Measurements from ENCODE around the gene MAPK10. TPM values are rescaled to one million over a fixed set of nuclear protein-coding genes. Genes with fewer than 3 reads are reported as not detected.
A peak's percentile ranks its signal among the peaks of the same experiment; 100 is the strongest.

Gene MAPK10
- total and polyA plus RNA-seq, 8 donors, result 16.1 to 44.4 (median 30.5) TPM

GRCh38 chr4:86243750-86244149, 116.1 kb downstream of the MAPK10 start:
- no peak for DNase-seq
- no peak for ATAC-seq
- Histone ChIP-seq H3K27me3 (no peaks in the 10 kb centered on the region), H3K4me3 (no peak overlapping the region), H3K36me3 (no peaks in the 10 kb centered on the region), H3K27ac (no peak overlapping the region), H3K4me1 (no peaks in the 10 kb centered on the region), H3K9me3 (peaks cover 0 to 7% of the 10 kb centered on the region in 2 donors)
- TF ChIP-seq, protein P1, sequence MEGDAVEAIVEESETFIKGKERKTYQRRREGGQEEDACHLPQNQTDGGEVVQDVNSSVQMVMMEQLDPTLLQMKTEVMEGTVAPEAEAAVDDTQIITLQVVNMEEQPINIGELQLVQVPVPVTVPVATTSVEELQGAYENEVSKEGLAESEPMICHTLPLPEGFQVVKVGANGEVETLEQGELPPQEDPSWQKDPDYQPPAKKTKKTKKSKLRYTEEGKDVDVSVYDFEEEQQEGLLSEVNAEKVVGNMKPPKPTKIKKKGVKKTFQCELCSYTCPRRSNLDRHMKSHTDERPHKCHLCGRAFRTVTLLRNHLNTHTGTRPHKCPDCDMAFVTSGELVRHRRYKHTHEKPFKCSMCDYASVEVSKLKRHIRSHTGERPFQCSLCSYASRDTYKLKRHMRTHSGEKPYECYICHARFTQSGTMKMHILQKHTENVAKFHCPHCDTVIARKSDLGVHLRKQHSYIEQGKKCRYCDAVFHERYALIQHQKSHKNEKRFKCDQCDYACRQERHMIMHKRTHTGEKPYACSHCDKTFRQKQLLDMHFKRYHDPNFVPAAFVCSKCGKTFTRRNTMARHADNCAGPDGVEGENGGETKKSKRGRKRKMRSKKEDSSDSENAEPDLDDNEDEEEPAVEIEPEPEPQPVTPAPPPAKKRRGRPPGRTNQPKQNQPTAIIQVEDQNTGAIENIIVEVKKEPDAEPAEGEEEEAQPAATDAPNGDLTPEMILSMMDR (IDR thresholded peaks at IDR 0.05), result no peak
- intact Hi-C loops (cut with DNase I), result no loop called here

- TF ChIP-seq, protein P1 (IDR thresholded peaks at IDR 0.05), result no peak
- no peak for ATAC-seq
- no peaks in the 10 kb centered on the region for H3K4me1 ChIP-seq
- no peaks in the 10 kb centered on the region for H3K36me3 ChIP-seq
- no peak overlapping the region for H3K4me3 ChIP-seq
- intact Hi-C loops (cut with DNase I), result no loop called here
- peaks cover 0 to 13% of the 10 kb centered on the region in 2 donors for H3K9me3 ChIP-seq
- H3K27ac ChIP-seq, result no peak overlapping the region
- peak in 1 of 4 donors; percentile 26 for DNase-seq
- no peaks in the 10 kb centered on the region for H3K27me3 ChIP-seq
Measured at GRCh38 chr4:86242677-86243076, 117.2 kb downstream of the MAPK10 start.

- intact Hi-C loops (cut with DNase I), result no loop called here
- H3K4me1 ChIP-seq, result no peaks in the 10 kb centered on the region
- peaks cover 0 to 6% of the 10 kb centered on the region in 2 donors for H3K9me3 ChIP-seq
- TF ChIP-seq, protein P1 (IDR thresholded peaks at IDR 0.05), result no peak
- ATAC-seq, result no peak
- H3K4me3 ChIP-seq, result no peak overlapping the region
- no peaks in the 10 kb centered on the region for H3K36me3 ChIP-seq
- H3K27me3 ChIP-seq, result no peaks in the 10 kb centered on the region
- no peak overlapping the region for H3K27ac ChIP-seq
- peak in 1 of 4 donors; percentile 32 for DNase-seq
Measured at GRCh38 chr4:86235549-86235948, 124.3 kb downstream of the MAPK10 start.

DNA sequence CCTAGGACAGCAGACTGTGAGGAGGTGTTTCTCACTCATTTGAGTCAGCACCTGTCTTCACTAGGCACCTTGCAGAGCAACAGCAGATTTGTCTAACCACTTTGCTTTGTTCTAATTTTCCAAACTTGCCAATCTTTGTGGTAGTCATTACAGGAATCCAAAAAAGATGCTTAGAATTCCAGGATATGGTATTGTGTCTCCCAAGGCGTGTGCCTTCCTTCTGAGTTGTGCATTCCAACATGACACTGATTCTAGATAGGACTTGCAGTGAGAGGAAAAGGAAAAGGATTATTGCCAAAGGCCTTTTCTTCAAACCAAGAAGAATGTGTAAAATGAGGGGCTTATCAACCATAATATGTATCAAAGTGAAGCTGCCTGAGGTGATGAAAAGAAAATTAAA, 126.2 kb downstream of the MAPK10 start:
- intact Hi-C loops (cut with DNase I), result no loop called here
- H3K9me3 ChIP-seq, result peaks cover 0 to 6% of the 10 kb centered on the region in 2 donors
- H3K4me1 ChIP-seq, result no peaks in the 10 kb centered on the region
- DNase-seq, result no peak
- H3K27ac ChIP-seq, result no peak overlapping the region
- no peaks in the 10 kb centered on the region for H3K36me3 ChIP-seq
- no peak overlapping the region for H3K4me3 ChIP-seq
- H3K27me3 ChIP-seq, result no peaks in the 10 kb centered on the region
- ATAC-seq, result no peak
- TF ChIP-seq, protein P1 (IDR thresholded peaks at IDR 0.05), result no peak

DNA sequence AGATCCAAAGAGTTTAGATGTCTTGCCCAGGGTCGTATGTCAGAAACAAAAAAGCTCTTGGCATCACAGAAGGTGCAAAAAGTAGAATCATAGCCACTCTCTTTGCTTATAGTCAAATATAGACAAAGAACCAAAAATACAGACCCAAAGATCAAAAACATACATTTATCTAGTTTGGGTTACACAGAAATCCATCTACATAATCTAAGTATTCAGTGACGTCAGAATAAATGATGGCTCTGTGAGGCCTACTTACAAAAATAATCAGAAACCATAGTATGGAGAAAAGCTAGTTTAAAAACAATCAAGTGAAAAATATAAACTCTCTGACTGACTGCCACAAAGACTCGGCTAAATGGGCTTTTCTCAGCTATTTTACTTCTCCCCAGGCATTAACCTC, 126.8 kb downstream of the MAPK10 start:
- no peak for DNase-seq
- Histone ChIP-seq H3K9me3 (peaks cover 0 to 3% of the 10 kb centered on the region in 2 donors), H3K4me3 (no peak overlapping the region), H3K36me3 (no peaks in the 10 kb centered on the region), H3K27me3 (no peaks in the 10 kb centered on the region), H3K27ac (no peak overlapping the region), H3K4me1 (no peaks in the 10 kb centered on the region)
- intact Hi-C loops (cut with DNase I), result no loop called here
- TF ChIP-seq, protein P1 (IDR thresholded peaks at IDR 0.05), result no peak
- ATAC-seq, result no peak

Measured in left lung (tissue), 10 donors.